Measurements from ENCODE around the gene ZSCAN4.

Gene ZSCAN4

DNA sequence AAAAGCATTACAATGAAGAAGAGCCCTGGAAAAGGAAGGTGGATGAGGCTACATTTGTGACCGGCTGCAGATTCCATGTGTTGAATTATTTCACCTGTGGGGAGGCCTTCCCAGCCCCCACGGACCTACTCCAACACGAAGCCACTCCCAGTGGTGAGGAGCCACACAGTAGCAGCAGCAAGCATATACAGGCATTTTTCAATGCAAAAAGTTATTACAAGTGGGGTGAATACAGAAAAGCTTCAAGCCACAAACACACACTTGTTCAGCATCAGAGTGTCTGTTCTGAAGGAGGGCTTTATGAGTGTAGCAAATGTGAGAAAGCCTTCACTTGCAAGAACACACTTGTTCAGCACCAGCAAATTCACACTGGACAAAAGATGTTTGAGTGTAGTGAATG, 18.0 kb downstream of the ZSCAN4 start:
- DNase-seq: no peak

DNA sequence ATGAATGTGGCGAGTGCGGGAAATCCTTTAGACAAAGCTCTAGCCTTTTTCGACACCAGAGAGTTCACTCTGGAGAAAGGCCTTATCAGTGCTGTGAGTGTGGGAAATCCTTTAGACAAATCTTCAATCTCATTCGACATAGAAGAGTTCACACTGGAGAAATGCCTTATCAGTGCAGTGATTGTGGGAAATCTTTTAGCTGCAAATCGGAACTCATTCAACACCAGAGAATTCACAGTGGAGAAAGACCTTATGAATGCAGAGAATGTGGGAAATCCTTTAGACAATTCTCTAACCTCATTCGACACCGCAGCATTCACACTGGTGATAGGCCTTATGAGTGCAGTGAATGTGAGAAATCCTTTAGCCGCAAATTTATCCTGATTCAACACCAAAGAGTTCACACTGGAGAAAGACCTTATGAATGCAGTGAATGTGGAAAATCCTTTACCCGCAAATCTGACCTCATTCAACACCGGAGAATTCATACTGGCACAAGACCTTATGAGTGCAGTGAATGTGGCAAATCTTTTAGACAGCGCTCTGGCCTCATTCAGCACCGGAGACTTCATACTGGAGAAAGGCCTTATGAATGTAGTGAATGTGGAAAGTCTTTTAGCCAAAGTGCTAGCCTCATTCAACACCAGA, 18.8 kb downstream of the ZSCAN4 start:
- no peak for DNase-seq

DNA sequence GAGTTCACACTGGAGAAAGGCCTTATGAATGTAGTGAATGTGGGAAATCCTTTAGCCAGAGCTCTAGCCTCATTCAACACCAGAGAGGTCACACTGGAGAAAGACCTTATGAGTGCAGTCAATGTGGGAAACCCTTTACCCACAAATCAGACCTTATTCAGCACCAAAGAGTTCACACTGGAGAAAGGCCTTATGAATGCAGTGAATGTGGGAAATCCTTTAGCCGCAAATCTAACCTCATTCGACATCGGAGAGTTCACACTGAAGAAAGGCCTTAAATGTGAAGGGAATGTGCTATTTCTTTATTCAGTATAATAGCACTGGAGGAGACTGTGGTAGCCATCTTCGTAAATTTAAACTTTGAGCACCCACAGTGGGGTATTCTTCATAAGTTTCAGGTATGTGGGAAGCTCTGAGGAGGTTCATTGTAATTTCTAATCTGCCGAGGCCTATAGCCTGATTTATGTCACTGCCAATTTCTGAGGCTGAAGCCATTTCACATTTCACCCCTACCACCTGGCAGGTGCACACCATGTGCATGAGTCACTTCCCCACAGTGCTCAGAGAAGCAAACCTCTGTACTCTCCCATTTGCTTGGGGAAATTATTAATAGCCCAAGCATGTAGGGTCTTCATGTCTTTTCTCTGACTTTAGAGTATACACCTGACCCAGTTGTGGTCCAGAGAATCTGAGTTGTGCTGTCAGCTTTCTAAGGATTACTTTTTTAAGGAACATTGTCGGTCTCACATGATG, 19.5 kb downstream of the ZSCAN4 start:
- DNase-seq: no peak

DNA sequence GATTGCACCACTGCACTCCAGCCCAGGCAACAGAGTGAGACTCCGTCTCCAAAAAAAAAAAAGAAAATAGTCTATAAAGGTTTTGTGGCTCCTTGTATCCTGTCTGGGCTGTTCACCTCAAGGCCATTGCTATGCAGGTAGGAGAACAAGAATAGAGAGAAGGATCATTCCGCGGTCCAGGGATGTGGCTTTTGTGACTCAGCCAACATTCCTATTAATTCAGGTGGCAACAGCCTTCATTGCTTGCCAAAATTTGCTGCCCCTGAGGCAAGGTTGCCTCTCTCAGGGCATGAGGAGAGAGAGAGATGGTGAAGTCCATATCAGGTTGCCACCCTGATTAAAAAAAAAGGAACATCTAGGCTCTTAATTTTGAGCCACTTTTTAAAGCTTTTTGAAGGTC, 21.0 kb downstream of the ZSCAN4 start:
- DNase-seq: no peak

DNA sequence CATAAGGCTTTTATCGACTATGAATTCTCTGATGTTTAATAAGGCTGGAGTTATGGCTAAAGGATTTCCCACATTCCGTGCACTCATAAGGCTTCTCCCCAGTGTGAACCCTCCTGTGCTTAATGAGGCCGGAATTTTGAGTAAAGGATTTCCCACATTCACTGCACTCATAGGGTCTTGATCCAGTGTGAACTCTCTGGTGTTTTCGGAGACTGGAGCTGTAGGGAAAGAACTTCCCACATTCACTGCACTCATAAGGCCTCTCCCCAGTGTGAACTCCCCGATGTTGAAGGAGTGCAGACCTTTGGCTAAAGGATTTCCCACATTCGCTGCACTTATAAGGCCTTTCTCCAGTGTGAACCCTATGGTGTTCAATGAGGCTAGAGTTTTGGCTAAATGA, 32.9 kb downstream of the ZSCAN4 start:
- DNase-seq: no peak

DNA sequence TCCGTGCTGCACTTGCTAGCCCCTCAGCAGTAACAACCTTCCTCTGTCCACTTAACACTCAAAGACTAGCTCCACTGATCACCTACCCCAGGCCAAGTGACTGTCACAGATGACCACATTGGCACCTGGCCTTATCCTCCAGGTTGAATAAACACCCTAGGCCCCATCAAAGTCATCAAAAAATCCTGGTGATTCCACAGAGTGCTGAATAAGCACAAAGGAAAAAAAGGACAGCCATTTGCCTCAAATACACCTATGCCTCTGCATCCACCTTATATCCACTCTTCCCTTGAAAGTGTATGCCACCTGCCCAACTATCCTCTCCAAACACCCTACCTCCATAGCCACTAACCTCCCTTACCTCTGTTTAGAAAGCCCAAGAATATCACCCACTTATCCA, 37.6 kb downstream of the ZSCAN4 start:
- DNase-seq: no peak

DNA sequence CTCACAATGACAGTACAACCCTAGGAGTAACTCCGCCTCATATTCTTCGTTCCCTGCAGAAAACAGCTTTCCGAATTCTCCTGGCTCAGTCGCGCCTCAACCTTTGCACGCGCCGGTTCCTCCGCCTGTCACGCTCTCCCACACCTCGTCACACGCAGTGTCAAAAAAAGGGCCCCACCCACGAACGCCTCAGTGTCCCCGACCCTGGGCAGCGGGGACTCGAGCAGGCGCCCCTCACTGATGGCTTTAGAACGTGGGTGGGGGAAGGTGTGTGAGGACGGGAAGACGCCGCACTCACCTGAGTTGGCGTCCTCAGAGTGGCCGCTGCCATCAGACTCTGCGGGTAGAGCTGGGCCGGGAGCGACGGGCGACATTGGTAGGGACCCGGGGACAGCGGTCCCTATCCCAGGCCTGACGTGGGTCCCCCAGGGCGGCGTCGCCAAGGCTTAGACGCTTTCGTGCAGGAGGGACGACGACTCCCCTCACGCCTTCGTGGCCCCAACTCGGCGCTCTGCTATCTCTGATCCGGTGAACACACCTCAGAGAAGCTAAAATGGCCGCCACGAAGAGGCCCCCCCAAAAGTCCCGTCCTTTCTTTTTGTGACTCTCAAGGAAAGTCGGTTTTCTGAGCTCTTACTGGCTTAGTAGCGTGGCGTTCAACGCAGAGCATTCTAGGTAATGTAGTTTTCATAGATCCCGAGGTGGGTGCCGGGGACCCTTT, 40.1 kb downstream of the ZSCAN4 start, which contains the start of gene ZNF154:
TSS of gene ZNF154 (minus strand) at position 564 of the 721 bp plus-strand sequence. CDS start at position 331, 233 bp downstream.
- no peak for DNase-seq

DNA sequence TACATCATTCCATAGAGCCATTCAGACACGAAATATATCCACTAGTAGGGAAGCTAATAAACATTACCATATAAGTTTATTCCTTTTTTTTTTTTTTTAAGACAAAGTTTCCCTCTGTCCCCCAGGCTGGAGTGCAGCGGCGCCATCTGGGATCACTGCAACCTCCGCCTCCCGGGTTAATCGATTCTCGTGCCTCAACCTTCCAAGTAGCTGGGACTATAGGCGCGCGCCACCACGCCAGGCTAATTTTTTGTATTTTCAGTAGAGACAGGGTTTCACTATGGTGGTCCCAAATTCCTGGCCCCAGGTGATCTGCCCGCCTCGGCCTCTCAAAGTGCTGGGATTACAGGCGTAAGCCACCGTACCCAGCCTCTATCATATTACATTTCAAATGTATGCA, 40.9 kb downstream of the ZSCAN4 start:
- no peak for DNase-seq

DNA sequence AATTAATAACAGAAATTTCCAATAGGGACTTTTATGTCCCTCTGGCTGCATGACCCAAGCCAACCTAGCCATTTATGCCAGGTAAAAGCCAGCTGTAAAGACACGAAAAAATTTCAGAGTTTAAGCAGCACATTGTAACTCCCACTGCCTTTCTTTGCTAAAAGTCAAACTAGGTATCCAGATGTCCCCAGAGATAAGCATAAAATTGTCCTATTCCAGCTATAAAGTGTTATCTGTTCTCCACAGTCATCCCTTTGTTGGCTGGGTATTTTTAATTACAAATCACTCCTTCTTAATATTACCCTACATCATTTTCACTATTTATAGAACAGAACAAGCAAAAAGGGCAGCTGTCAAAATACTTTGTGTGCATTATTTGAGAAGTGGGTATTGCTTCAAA, 43.5 kb downstream of the ZSCAN4 start:
- no peak for DNase-seq

DNA sequence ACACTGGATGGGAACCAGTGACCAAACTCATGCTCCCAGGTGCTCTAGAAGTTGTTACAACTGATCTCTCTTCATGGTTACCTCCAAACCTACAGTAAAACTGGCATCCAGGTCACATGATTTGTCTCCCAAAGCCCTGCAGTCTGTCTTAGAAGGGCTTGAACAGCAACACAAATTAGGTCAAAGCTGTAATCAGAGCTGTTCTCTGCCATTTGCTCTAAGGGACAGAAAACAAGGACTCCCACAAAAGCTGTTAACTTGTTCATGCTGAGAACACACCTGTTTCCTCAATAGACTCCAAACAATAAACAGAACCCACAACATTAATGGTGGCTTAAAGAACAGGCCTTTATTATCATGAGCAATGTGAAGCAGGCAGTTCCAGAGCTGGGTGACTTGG, 50.7 kb downstream of the ZSCAN4 start:
- no peak for DNase-seq

DNA sequence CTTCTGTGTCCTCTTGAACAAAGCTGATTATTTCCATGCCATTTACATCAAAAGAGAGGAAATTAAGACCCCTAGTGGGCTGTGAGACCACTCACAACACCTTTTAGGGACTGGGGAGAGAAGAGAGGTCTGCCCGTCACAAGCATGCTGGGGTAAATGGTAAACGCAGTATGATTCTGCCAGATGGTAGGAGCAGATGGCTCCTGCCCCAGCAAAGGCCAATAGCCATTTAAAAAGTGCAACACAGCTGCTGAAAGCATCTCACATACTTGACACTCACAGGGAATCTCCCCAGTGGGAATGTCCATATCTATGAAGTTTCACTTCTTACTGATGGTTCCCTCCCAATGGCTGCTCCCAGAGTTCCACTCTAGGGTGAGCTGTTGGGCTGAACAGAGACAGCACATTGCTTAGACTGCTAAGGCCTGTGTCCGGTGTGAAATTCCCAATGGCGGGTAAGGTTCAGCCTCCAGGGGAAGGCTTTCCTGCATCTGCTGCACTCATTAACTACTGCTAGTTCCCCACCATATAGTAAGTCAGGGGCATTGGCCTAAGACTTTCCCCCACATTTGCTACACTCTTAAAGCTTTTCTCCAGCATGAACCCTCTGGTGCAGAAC, 51.3 kb downstream of the ZSCAN4 start:
- DNase-seq: no peak

DNA sequence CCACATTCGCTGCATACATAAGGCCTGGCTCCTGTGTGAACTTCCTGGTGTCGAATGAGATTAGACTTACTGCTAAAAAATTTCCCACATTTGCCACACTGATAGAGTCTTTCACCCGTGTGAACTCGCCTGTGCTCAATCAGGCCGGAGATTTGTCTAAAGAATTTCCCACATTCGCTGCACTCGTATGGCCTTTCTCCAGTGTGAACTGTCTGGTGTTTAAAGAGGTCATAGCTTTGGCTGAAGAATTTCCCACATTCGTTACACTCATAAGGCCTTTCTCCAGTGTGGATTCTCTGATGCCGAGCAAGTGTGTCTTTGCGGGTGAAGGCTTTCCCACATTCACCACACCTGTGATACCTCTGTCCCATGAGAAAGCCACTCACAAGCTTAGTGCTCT, 52.1 kb downstream of the ZSCAN4 start:
- no peak for DNase-seq
